ENCODE data around the gene ATP1B2. TPM values are rescaled to one million over a fixed set of nuclear protein-coding genes. Genes with fewer than 3 reads are reported as not detected.

Gene ATP1B2
- total and polyA plus RNA-seq, 2 of the 8 experiments (the other 6 are each of a cell fraction or from before 2014, with no cell fraction given), result 9.1 to 21.0 TPM

GRCh38 chr17:7610641-7611040 lies 40.1 kb upstream of the ATP1B2 start:
- no peaks in the 10 kb centered on the region for H3K9me3 ChIP-seq (ENCODE audit: insufficient read depth in 2 of 2, low read depth in 1 of 2, low read length in 1 of 2)

More at GRCh38 chr17:7610641-7611040, 40.1 kb upstream of the ATP1B2 start:
- no peak overlapping the region for H2BK20ac ChIP-seq (ENCODE audit: low read length)
- ChIA-PET CTCF (ENCODE audit: partially characterized antibody) (interaction anchor here (0.5 to 1.3 kb wide), 5 partner anchors 8 to 77 kb away, joined by 3 to 4 read pairs (median 3); partner anchors contain the start of genes SAT2, TP53 and WRAP53), POLR2A (ENCODE audit: partially characterized antibody) (interaction anchor here (1.3 to 79.4 kb wide), 4 partner anchors 16 to 56 kb away, joined by 3 to 2272 read pairs (median 6); partner anchors contain the start of genes ATP1B2, CD68, TP53 and WRAP53)
- no peak for FAIRE-seq
- peaks cover 20% of the 10 kb centered on the region for H3K79me1 ChIP-seq (ENCODE audit: low read depth, low read length)
- TF ChIP-seq BCL11A (IDR thresholded peaks at IDR 0.05; ENCODE audit: low read depth in 2 of 2, low read length in 2 of 2) (no peak), TAF7 (optimal IDR thresholded peaks at IDR 0.05; ENCODE audit: borderline replicate concordance, low read depth, low read length) (no peak), EZH2 (IDR thresholded peaks at IDR 0.05; ENCODE audit: low read depth, low read length, severe bottlenecking) (no peak), SAP30 (IDR thresholded peaks at IDR 0.05; ENCODE audit: insufficient read depth, insufficient replicate concordance, low read length) (no peak), ATF3 (IDR thresholded peaks at IDR 0.05; ENCODE audit: insufficient read depth, low read depth, low read length) (no peak), BRCA1 (IDR thresholded peaks at IDR 0.05; ENCODE audit: low read depth, low read length) (no peak), POU5F1 (IDR thresholded peaks at IDR 0.05; ENCODE audit: low read depth, low read length) (no peak), POLR2AphosphoS5 (IDR thresholded peaks at IDR 0.05; ENCODE audit: low read depth, low read length) (no peak), CHD2 (IDR thresholded peaks at IDR 0.05; ENCODE audit: low read length) (no peak), EP300 (IDR thresholded peaks at IDR 0.05; ENCODE audit: borderline replicate concordance in 1 of 2, low read depth in 2 of 2, low read length in 2 of 2) (no peak), KDM4A (IDR thresholded peaks at IDR 0.05; ENCODE audit: low read depth, low read length, severe bottlenecking) (no peak)
- H3K4me3 ChIP-seq (ENCODE audit: extremely low read depth in 1 of 4, insufficient read depth in 2 of 4, low read depth in 3 of 4, low read length in 4 of 4), result no peak overlapping the region
- H3K27ac ChIP-seq (ENCODE audit: low read depth, low read length), result no peak overlapping the region
- no peak overlapping the region for H2BK120ac ChIP-seq (replicated peaks; ENCODE audit: low read depth, low read length)
- H3K36me3 ChIP-seq (ENCODE audit: control insufficient read depth in 2 of 4, insufficient read depth in 4 of 4, low read length in 3 of 4), result peaks cover 0 to 19% (median 2%) of the 10 kb centered on the region in 4 experiments; a peak in 5 of 8 replicates
- no peak overlapping the region for H2BK15ac ChIP-seq (ENCODE audit: low read length)
- H3K27me3 ChIP-seq (replicated peaks in 1 of 4; ENCODE audit: control insufficient read depth in 3 of 4, extremely low read depth in 1 of 4, insufficient read depth in 3 of 4, low read length in 3 of 4), result no peaks in the 10 kb centered on the region
- no peak overlapping the region for H4K91ac ChIP-seq (replicated peaks; ENCODE audit: insufficient read length, low read length)
- WGBS, 2 experiments (ENCODE audit: extremely low coverage in 1 of 2, insufficient coverage in 1 of 2, insufficient read length in 1 of 2, insufficient replicate concordance in 2 of 2, low coverage in 1 of 2, low lambda C conversion rate in 2 of 2, missing lambda C conversion rate in 1 of 2), result 95% methylated on average over 2 of the region's 2 CpGs; no CpG with 5 or more reads in 1 of the 2 experiments
- no peak overlapping the region for H2AK5ac ChIP-seq (ENCODE audit: low read depth, low read length)
- H2BK5ac ChIP-seq (ENCODE audit: low read depth, low read length), result no peak overlapping the region
- no peak overlapping the region for H4K5ac ChIP-seq (ENCODE audit: insufficient read length, low read depth, low read length)
- H2AFZ ChIP-seq (ENCODE audit: low read length), result no peak overlapping the region
- H3K4ac ChIP-seq (replicated peaks; ENCODE audit: insufficient read length, low read depth, low read length), result no peak overlapping the region
- H3K23ac ChIP-seq (ENCODE audit: insufficient read length), result no peak overlapping the region
- peaks cover 0 to 14% of the 10 kb centered on the region in 2 experiments for H4K20me1 ChIP-seq (replicated peaks in 1 of 2; ENCODE audit: control insufficient read depth in 1 of 2, insufficient read depth in 2 of 2, low read length in 2 of 2)
- peaks cover 6% of the 10 kb centered on the region for H3K23me2 ChIP-seq (ENCODE audit: low read depth, low read length)
- H2BK12ac ChIP-seq (ENCODE audit: low read depth, low read length), result no peak overlapping the region
- H3K9ac ChIP-seq (replicated peaks in 1 of 4; ENCODE audit: extremely low read depth in 1 of 4, low read depth in 3 of 4, low read length in 3 of 4), result no peak overlapping the region
- no peak overlapping the region for H3K56ac ChIP-seq (replicated peaks; ENCODE audit: insufficient read length, low read depth, low read length)
- DNase-seq (ENCODE audit: low read depth in 1 of 2, low spot score in 2 of 2), result no peak
- H3K4me1 ChIP-seq (replicated peaks in 1 of 4; ENCODE audit: control insufficient read depth in 3 of 4, insufficient read depth in 4 of 4, low read length in 3 of 4), result peaks cover 0 to 5% (median 1%) of the 10 kb centered on the region in 4 experiments; a peak in 4 of 7 replicates
- H3K4me2 ChIP-seq (ENCODE audit: insufficient read depth in 1 of 2, low read depth in 2 of 2, low read length in 2 of 2), result no peak overlapping the region
- H4K8ac ChIP-seq (ENCODE audit: extremely low read depth, insufficient read depth, low read length), result no peak overlapping the region
- H3K79me2 ChIP-seq (ENCODE audit: control insufficient read depth in 1 of 2, insufficient read depth in 2 of 2, low read length in 2 of 2), result peaks cover 4 to 49% of the 10 kb centered on the region in 2 experiments; a peak in 3 of 4 replicates
- H3K14ac ChIP-seq (ENCODE audit: insufficient read length), result no peak overlapping the region
- no peak overlapping the region for H3K18ac ChIP-seq (ENCODE audit: extremely low read depth, low read length)

Measured in H1 (cell line).